Measurements from ENCODE around the gene ULK3.

The ULK3 gene

GRCh38 chr15:74816624-74817369, 26.2 kb downstream of the ULK3 start:
- Histone ChIP-seq H3K79me2 (ENCODE audit: insufficient read depth, low read length) (no peaks in the 10 kb centered on the region), H3K27ac (ENCODE audit: low read length) (no peak overlapping the region), H3K4me3 (ENCODE audit: low read depth in 1 of 2, low read length in 2 of 2) (no peak overlapping the region), H3K4me1 (ENCODE audit: insufficient read depth, low read length) (no peaks in the 10 kb centered on the region), H3K4me2 (ENCODE audit: insufficient read depth, low read length) (no peak overlapping the region), H3K9ac (ENCODE audit: low read depth, low read length) (no peak overlapping the region), H2AFZ (ENCODE audit: low read depth, low read length) (no peak overlapping the region), H4K20me1 (ENCODE audit: insufficient read depth, low read length) (no peaks in the 10 kb centered on the region), H3K27me3 (ENCODE audit: insufficient read depth, low read length, poor library complexity) (peaks cover 8% of the 10 kb centered on the region), H3K9me3 (ENCODE audit: insufficient read depth, low read length, severe bottlenecking) (no peaks in the 10 kb centered on the region), H3K36me3 (ENCODE audit: insufficient read depth, low read length) (no peaks in the 10 kb centered on the region)
- no peak for DNase-seq
- no peak for TF ChIP-seq CTCF (IDR thresholded peaks at IDR 0.05; ENCODE audit: borderline replicate concordance, extremely low read depth, low read length, poor library complexity, severe bottlenecking)
- no peak for TF ChIP-seq EZH2 (IDR thresholded peaks at IDR 0.05; ENCODE audit: borderline replicate concordance, low read depth, low read length, severe bottlenecking)
- no peak for ATAC-seq (ENCODE audit: insufficient read depth, low read depth)

- Histone ChIP-seq H4K20me1 (ENCODE audit: insufficient read depth, low read length) (no peaks in the 10 kb centered on the region), H3K4me1 (ENCODE audit: insufficient read depth, low read length) (no peaks in the 10 kb centered on the region), H3K9me3 (ENCODE audit: insufficient read depth, low read length, severe bottlenecking) (no peaks in the 10 kb centered on the region), H3K36me3 (ENCODE audit: insufficient read depth, low read length) (no peaks in the 10 kb centered on the region), H3K4me3 (ENCODE audit: low read depth in 1 of 2, low read length in 2 of 2) (no peak overlapping the region), H3K27ac (ENCODE audit: low read length) (no peak overlapping the region), H2AFZ (ENCODE audit: low read depth, low read length) (no peak overlapping the region), H3K4me2 (ENCODE audit: insufficient read depth, low read length) (no peak overlapping the region), H3K27me3 (ENCODE audit: insufficient read depth, low read length, poor library complexity) (peaks cover 8% of the 10 kb centered on the region), H3K79me2 (ENCODE audit: insufficient read depth, low read length) (no peaks in the 10 kb centered on the region), H3K9ac (ENCODE audit: low read depth, low read length) (no peak overlapping the region)
- DNase-seq (no peak), ATAC-seq (ENCODE audit: insufficient read depth, low read depth) (no peak)
- no peak for TF ChIP-seq EZH2 (IDR thresholded peaks at IDR 0.05; ENCODE audit: borderline replicate concordance, low read depth, low read length, severe bottlenecking)
- TF ChIP-seq CTCF (IDR thresholded peaks at IDR 0.05; ENCODE audit: borderline replicate concordance, extremely low read depth, low read length, poor library complexity, severe bottlenecking) = no peak
These were observed 27.0 kb downstream of the ULK3 start for GRCh38 chr15:74815961-74816360.

GRCh38 chr15:74815121-74815934, 27.6 kb downstream of the ULK3 start:
- Histone ChIP-seq H3K9ac (ENCODE audit: low read depth, low read length) (no peak overlapping the region), H3K27ac (ENCODE audit: low read length) (no peak overlapping the region)
- no peak for ATAC-seq (ENCODE audit: insufficient read depth, low read depth)

More at GRCh38 chr15:74815121-74815934, 27.6 kb downstream of the ULK3 start:
- peaks cover 2% of the 10 kb centered on the region for H3K27me3 ChIP-seq (ENCODE audit: insufficient read depth, low read length, poor library complexity)
- no peaks in the 10 kb centered on the region for H3K9me3 ChIP-seq (ENCODE audit: insufficient read depth, low read length, severe bottlenecking)
- TF ChIP-seq CTCF (IDR thresholded peaks at IDR 0.05; ENCODE audit: borderline replicate concordance, extremely low read depth, low read length, poor library complexity, severe bottlenecking) (no peak), EZH2 (IDR thresholded peaks at IDR 0.05; ENCODE audit: borderline replicate concordance, low read depth, low read length, severe bottlenecking) (no peak)
- no peak overlapping the region for H3K4me2 ChIP-seq (ENCODE audit: insufficient read depth, low read length)
- no peak for DNase-seq
- no peaks in the 10 kb centered on the region for H3K79me2 ChIP-seq (ENCODE audit: insufficient read depth, low read length)
- no peak overlapping the region for H2AFZ ChIP-seq (ENCODE audit: low read depth, low read length)
- no peaks in the 10 kb centered on the region for H4K20me1 ChIP-seq (ENCODE audit: insufficient read depth, low read length)
- no peak overlapping the region for H3K4me3 ChIP-seq (ENCODE audit: low read depth in 1 of 2, low read length in 2 of 2)
- H3K4me1 ChIP-seq (ENCODE audit: insufficient read depth, low read length) = no peaks in the 10 kb centered on the region
- no peaks in the 10 kb centered on the region for H3K36me3 ChIP-seq (ENCODE audit: insufficient read depth, low read length)
